Measurements from ENCODE around the gene HTR2C. TPM values are rescaled to one million over a fixed set of nuclear protein-coding genes. Genes with fewer than 3 reads are reported as not detected.

HTR2C gene
- total RNA-seq, 1 experiment from 2014 or later: 1.5 TPM

GRCh38 chrX:114889481-114889880 lies 305.6 kb downstream of the HTR2C start:
- no peak overlapping the region for H2BK120ac ChIP-seq (ENCODE audit: low read depth, low read length, poor library complexity, severe bottlenecking)
- no peak overlapping the region for H2BK12ac ChIP-seq (ENCODE audit: insufficient read length, low read depth, low read length)

More at GRCh38 chrX:114889481-114889880, 305.6 kb downstream of the HTR2C start:
- Histone ChIP-seq H2AFZ (ENCODE audit: low read length) (no peak overlapping the region), H4K91ac (ENCODE audit: insufficient read length, low read depth, low read length) (no peak overlapping the region), H3T11ph (ENCODE audit: low read length) (no peak overlapping the region), H3K9me3 (ENCODE audit: control insufficient read depth, low read depth, low read length) (no peaks in the 10 kb centered on the region), H4K5ac (ENCODE audit: insufficient read length, low read depth, low read length) (no peak overlapping the region), H3K14ac (ENCODE audit: insufficient read depth, low read length) (no peak overlapping the region), H3K23me2 (ENCODE audit: insufficient read length, low read depth, low read length, poor library complexity, severe bottlenecking) (no peaks in the 10 kb centered on the region), H2BK20ac (ENCODE audit: low read depth, low read length, poor library complexity, severe bottlenecking) (no peak overlapping the region), H3K18ac (ENCODE audit: insufficient read length, low read depth, low read length) (no peak overlapping the region), H2BK5ac (ENCODE audit: insufficient read length, low read length) (no peak overlapping the region), H3K56ac (ENCODE audit: insufficient read length, low read depth, low read length) (no peak overlapping the region), H2BK15ac (ENCODE audit: low read depth, low read length) (no peak overlapping the region), H3K9ac (ENCODE audit: extremely low read depth, insufficient read length, low read length) (no peak overlapping the region), H3K79me1 (ENCODE audit: insufficient read depth, low read depth, low read length, poor library complexity, severe bottlenecking) (no peaks in the 10 kb centered on the region), H4K8ac (replicated peaks; ENCODE audit: insufficient read length, low read depth, low read length) (no peak overlapping the region), H2AK5ac (ENCODE audit: insufficient read length, low read length) (no peak overlapping the region), H3K4me1 (ENCODE audit: insufficient read depth, low read length) (no peaks in the 10 kb centered on the region), H3K4me2 (ENCODE audit: insufficient read depth, insufficient read length, low read length) (no peak overlapping the region), H3K4ac (ENCODE audit: low read depth, low read length) (no peak overlapping the region), H4K20me1 (ENCODE audit: control insufficient read depth, insufficient read depth, insufficient read length) (no peaks in the 10 kb centered on the region), H3K27ac (ENCODE audit: insufficient read length, low read depth, low read length) (no peak overlapping the region), H3K23ac (ENCODE audit: insufficient read length, low read depth, low read length) (no peak overlapping the region), H3K27me3 (ENCODE audit: insufficient read depth, low read length) (no peaks in the 10 kb centered on the region), H3K79me2 (ENCODE audit: insufficient read depth, low read length) (no peaks in the 10 kb centered on the region)
- Mint-ChIP-seq H3K27ac (no peak overlapping the region), H3K9me3 (peaks cover 10% of the 10 kb centered on the region in 2 experiments), H3K36me3 (ENCODE audit: insufficient read depth in 1 of 3, low read depth in 3 of 3) (peaks cover 3 to 20% (median 3%) of the 10 kb centered on the region in 3 experiments; a peak in 5 of 7 replicates), H3K27me3 (ENCODE audit: low read depth) (no peaks in the 10 kb centered on the region), H3K4me3 (no peak overlapping the region), H3K4me1 (no peaks in the 10 kb centered on the region)
- DNase-seq: no peak
- TF ChIP-seq CTCF (conservative IDR thresholded peaks at IDR 0.05): no peak
- no CpG with 5 or more reads among the region's 1 CpG for WGBS (ENCODE audit: extremely low coverage, insufficient read length, low lambda C conversion rate)

All from H9 (cell line).